ENCODE data around the gene FBXO45.
"Not testable (repeated sequence)": the region's sequence is repeated elsewhere in the genome, so short reads cannot be mapped to it uniquely, and the experiment has no call there.

Gene FBXO45

GRCh38 chr3:196537319-196537984 lies 31.0 kb upstream of the FBXO45 start:
- Histone ChIP-seq H3K4me1 (ENCODE audit: control insufficient read depth in 1 of 2, insufficient read depth in 2 of 2, low read length in 2 of 2) (no peaks in the 10 kb centered on the region), H3K27me3 (ENCODE audit: low read depth, low read length) (no peaks in the 10 kb centered on the region), H3K4me3 (ENCODE audit: low read depth in 1 of 2, low read length in 2 of 2) (no peak overlapping the region), H3K36me3 (ENCODE audit: control insufficient read depth in 1 of 2, insufficient read depth in 2 of 2, low read length in 2 of 2) (no peaks in the 10 kb centered on the region), H3K9me3 (ENCODE audit: control insufficient read depth in 1 of 2, low read length in 2 of 2) (no peaks in the 10 kb centered on the region), H3K27ac (ENCODE audit: low read length) (no peak overlapping the region)

- Histone ChIP-seq H3K4me1 (ENCODE audit: control insufficient read depth in 1 of 2, insufficient read depth in 2 of 2, low read length in 2 of 2) (no peaks in the 10 kb centered on the region), H3K36me3 (ENCODE audit: control insufficient read depth in 1 of 2, insufficient read depth in 2 of 2, low read length in 2 of 2) (no peaks in the 10 kb centered on the region), H3K27me3 (ENCODE audit: low read depth, low read length) (no peaks in the 10 kb centered on the region), H3K4me3 (ENCODE audit: low read depth in 1 of 2, low read length in 2 of 2) (no peak overlapping the region), H3K27ac (ENCODE audit: low read length) (no peak overlapping the region), H3K9me3 (ENCODE audit: control insufficient read depth in 1 of 2, low read length in 2 of 2) (no peaks in the 10 kb centered on the region)
These were observed 26.6 kb upstream of the FBXO45 start for GRCh38 chr3:196541684-196542445.

- Histone ChIP-seq H3K4me1 (ENCODE audit: control insufficient read depth in 1 of 2, insufficient read depth in 2 of 2, low read length in 2 of 2) (no peaks in the 10 kb centered on the region), H3K4me3 (ENCODE audit: low read depth in 1 of 2, low read length in 2 of 2) (no peak overlapping the region), H3K27ac (ENCODE audit: low read length) (no peak overlapping the region), H3K9me3 (ENCODE audit: control insufficient read depth in 1 of 2, low read length in 2 of 2) (no peaks in the 10 kb centered on the region), H3K27me3 (ENCODE audit: low read depth, low read length) (no peaks in the 10 kb centered on the region), H3K36me3 (ENCODE audit: control insufficient read depth in 1 of 2, insufficient read depth in 2 of 2, low read length in 2 of 2) (no peaks in the 10 kb centered on the region)
These were observed 23.9 kb upstream of the FBXO45 start for GRCh38 chr3:196544491-196544992.

- no peak overlapping the region for H3K4me3 ChIP-seq (ENCODE audit: low read depth in 1 of 2, low read length in 2 of 2)
- H3K27ac ChIP-seq (ENCODE audit: low read length): no peak overlapping the region
- H3K36me3 ChIP-seq (ENCODE audit: control insufficient read depth in 1 of 2, insufficient read depth in 2 of 2, low read length in 2 of 2): no peaks in the 10 kb centered on the region
- no peaks in the 10 kb centered on the region for H3K9me3 ChIP-seq (ENCODE audit: control insufficient read depth in 1 of 2, low read length in 2 of 2)
- H3K27me3 ChIP-seq (ENCODE audit: low read depth, low read length): no peaks in the 10 kb centered on the region
- no peaks in the 10 kb centered on the region for H3K4me1 ChIP-seq (ENCODE audit: control insufficient read depth in 1 of 2, insufficient read depth in 2 of 2, low read length in 2 of 2)
These were observed 21.9 kb upstream of the FBXO45 start for GRCh38 chr3:196546537-196546936.

GRCh38 chr3:196547067-196547466 lies 21.4 kb upstream of the FBXO45 start:
- H3K4me3 ChIP-seq (ENCODE audit: low read depth in 1 of 2, low read length in 2 of 2): no peak overlapping the region
- H3K27ac ChIP-seq (ENCODE audit: low read length): no peak overlapping the region
- H3K27me3 ChIP-seq (ENCODE audit: low read depth, low read length): no peaks in the 10 kb centered on the region
- H3K36me3 ChIP-seq (ENCODE audit: control insufficient read depth in 1 of 2, insufficient read depth in 2 of 2, low read length in 2 of 2): no peaks in the 10 kb centered on the region
- no peaks in the 10 kb centered on the region for H3K4me1 ChIP-seq (ENCODE audit: control insufficient read depth in 1 of 2, insufficient read depth in 2 of 2, low read length in 2 of 2)
- no peaks in the 10 kb centered on the region for H3K9me3 ChIP-seq (ENCODE audit: control insufficient read depth in 1 of 2, low read length in 2 of 2)

- not testable (repeated sequence) for H3K4me3 ChIP-seq (ENCODE audit: low read depth in 1 of 2, low read length in 2 of 2); H3K4me1 ChIP-seq (ENCODE audit: control insufficient read depth in 1 of 2, insufficient read depth in 2 of 2, low read length in 2 of 2); H3K27me3 ChIP-seq (ENCODE audit: low read depth, low read length); H3K27ac ChIP-seq (ENCODE audit: low read length); H3K9me3 ChIP-seq (ENCODE audit: control insufficient read depth in 1 of 2, low read length in 2 of 2)
- peaks cover 0 to 12% of the 10 kb centered on the region in 2 donors for H3K36me3 ChIP-seq (ENCODE audit: control insufficient read depth in 1 of 2, insufficient read depth in 2 of 2, low read length in 2 of 2)
These were observed 19.1 kb upstream of the FBXO45 start for GRCh38 chr3:196549312-196549711.

- H3K4me1 ChIP-seq (ENCODE audit: control insufficient read depth in 1 of 2, insufficient read depth in 2 of 2, low read length in 2 of 2); H3K4me3 ChIP-seq (ENCODE audit: low read depth in 1 of 2, low read length in 2 of 2); H3K9me3 ChIP-seq (ENCODE audit: control insufficient read depth in 1 of 2, low read length in 2 of 2); H3K27me3 ChIP-seq (ENCODE audit: low read depth, low read length); H3K27ac ChIP-seq (ENCODE audit: low read length): not testable (repeated sequence)
- H3K36me3 ChIP-seq (ENCODE audit: control insufficient read depth in 1 of 2, insufficient read depth in 2 of 2, low read length in 2 of 2): peaks cover 0 to 16% of the 10 kb centered on the region in 2 donors
These were observed 18.3 kb upstream of the FBXO45 start for GRCh38 chr3:196550172-196550571.

GRCh38 chr3:196552253-196552652 lies 16.2 kb upstream of the FBXO45 start:
- Histone ChIP-seq H3K4me1 (ENCODE audit: control insufficient read depth in 1 of 2, insufficient read depth in 2 of 2, low read length in 2 of 2) (no peaks in the 10 kb centered on the region), H3K36me3 (ENCODE audit: control insufficient read depth in 1 of 2, insufficient read depth in 2 of 2, low read length in 2 of 2) (peaks cover 0 to 16% of the 10 kb centered on the region in 2 donors), H3K27ac (ENCODE audit: low read length) (no peak overlapping the region), H3K4me3 (ENCODE audit: low read depth in 1 of 2, low read length in 2 of 2) (no peak overlapping the region), H3K27me3 (ENCODE audit: low read depth, low read length) (no peaks in the 10 kb centered on the region), H3K9me3 (ENCODE audit: control insufficient read depth in 1 of 2, low read length in 2 of 2) (no peaks in the 10 kb centered on the region)

GRCh38 chr3:196553551-196553950 lies 14.9 kb upstream of the FBXO45 start:
- Histone ChIP-seq H3K27ac (ENCODE audit: low read length) (no peak overlapping the region), H3K27me3 (ENCODE audit: low read depth, low read length) (no peaks in the 10 kb centered on the region), H3K9me3 (ENCODE audit: control insufficient read depth in 1 of 2, low read length in 2 of 2) (no peaks in the 10 kb centered on the region)

GRCh38 chr3:196554205-196554604 lies 14.3 kb upstream of the FBXO45 start:
- Histone ChIP-seq H3K36me3 (ENCODE audit: control insufficient read depth in 1 of 2, insufficient read depth in 2 of 2, low read length in 2 of 2) (peaks cover 0 to 23% of the 10 kb centered on the region in 2 donors), H3K27ac (ENCODE audit: low read length) (no peak overlapping the region), H3K4me3 (ENCODE audit: low read depth in 1 of 2, low read length in 2 of 2) (no peak overlapping the region), H3K9me3 (ENCODE audit: control insufficient read depth in 1 of 2, low read length in 2 of 2) (no peaks in the 10 kb centered on the region), H3K4me1 (ENCODE audit: control insufficient read depth in 1 of 2, insufficient read depth in 2 of 2, low read length in 2 of 2) (no peaks in the 10 kb centered on the region), H3K27me3 (ENCODE audit: low read depth, low read length) (no peaks in the 10 kb centered on the region)

More at GRCh38 chr3:196553551-196553950, 14.9 kb upstream of the FBXO45 start:
- no peak overlapping the region for H3K4me3 ChIP-seq (ENCODE audit: low read depth in 1 of 2, low read length in 2 of 2)
- peaks cover 0 to 16% of the 10 kb centered on the region in 2 donors for H3K36me3 ChIP-seq (ENCODE audit: control insufficient read depth in 1 of 2, insufficient read depth in 2 of 2, low read length in 2 of 2)
- H3K4me1 ChIP-seq (ENCODE audit: control insufficient read depth in 1 of 2, insufficient read depth in 2 of 2, low read length in 2 of 2): no peaks in the 10 kb centered on the region

GRCh38 chr3:196555295-196555694 lies 13.2 kb upstream of the FBXO45 start:
- Histone ChIP-seq H3K4me1 (ENCODE audit: control insufficient read depth in 1 of 2, insufficient read depth in 2 of 2, low read length in 2 of 2) (no peaks in the 10 kb centered on the region), H3K36me3 (ENCODE audit: control insufficient read depth in 1 of 2, insufficient read depth in 2 of 2, low read length in 2 of 2) (peaks cover 0 to 26% of the 10 kb centered on the region in 2 donors), H3K9me3 (ENCODE audit: control insufficient read depth in 1 of 2, low read length in 2 of 2) (no peaks in the 10 kb centered on the region), H3K27me3 (ENCODE audit: low read depth, low read length) (no peaks in the 10 kb centered on the region), H3K4me3 (ENCODE audit: low read depth in 1 of 2, low read length in 2 of 2) (no peak overlapping the region), H3K27ac (ENCODE audit: low read length) (no peak overlapping the region)
